Measurements from ENCODE around the gene STN1.

GRCh38 chr10:103879409-103879808, 38.6 kb downstream of the STN1 start:
- TF ChIP-seq POLR2A (IDR thresholded peaks at IDR 0.05), result no peak
- no peak for TF ChIP-seq CTCF (IDR thresholded peaks at IDR 0.05)

Measured in Peyer's patch (tissue), 4 donors.